OCI-LY7 (cell line): ENCODE measurements around the gene PTPRJ. TPM values are rescaled to one million over a fixed set of nuclear protein-coding genes. Genes with fewer than 3 reads are reported as not detected.

Experiments
- BruUV-seq: library from RNA; stranded (reverse); fragments of 400-500 nt; replicated peaks from 2 replicates; lab custom pipeline; 2021; lab: Mats Ljungman, UMichigan
- CTCF ChIA-PET: fragments of 300-600 bp; sonication (Branson Sonifier 250); formaldehyde crosslinking; loops from one replicate; lab custom pipeline; 2022; ENCODE audit warnings: antibody characterized with exemption; ENCODE audit not compliant: unreplicated experiment; lab: Charles Lee
- POLR2A ChIA-PET: fragments of 300-600 bp; sonication (Branson Sonifier 250); formaldehyde crosslinking; loops from one replicate; lab custom pipeline; 2022; ENCODE audit warnings: antibody characterized with exemption; lab: Charles Lee
- DNase-seq: peaks from one replicate; pipeline ENCODE4 v3.0.0-alpha.2; 2015; ENCODE audit warnings: low spot score
- H2AFZ ChIP-seq: fragments of 200-600 bp; sonication (generic), shearing (Covaris generic); 2 replicates; pipeline ENCODE4 v1.6.1; 2014; ENCODE audit warnings: mild to moderate bottlenecking, antibody characterized with exemption, low read length, moderate library complexity
- H3K27ac ChIP-seq: fragments of 200-600 bp; sonication (generic); 2 replicates; pipeline ENCODE4 v1.5.1; 2014; ENCODE audit warnings: mixed run types, low read depth, mild to moderate bottlenecking, moderate library complexity, low read length, inconsistent platforms; ENCODE audit not compliant: poor library complexity, severe bottlenecking
- H3K36me3 ChIP-seq: fragments of 200-600 bp; sonication (generic); 2 replicates; pipeline ENCODE4 v1.6.1; 2014; ENCODE audit warnings: mild to moderate bottlenecking, antibody characterized with exemption, low read length, moderate library complexity, mixed read lengths; ENCODE audit not compliant: insufficient read depth
- H3K4me1 ChIP-seq: fragments of 200-600 bp; sonication (generic); 2 replicates; pipeline ENCODE4 v1.5.1; 2014; ENCODE audit warnings: mild to moderate bottlenecking, low read length; ENCODE audit not compliant: insufficient read depth, poor library complexity, severe bottlenecking
- H3K4me2 ChIP-seq: fragments of 200-600 bp; sonication (generic); 2 replicates; pipeline ENCODE4 v1.6.1; 2014; ENCODE audit warnings: mild to moderate bottlenecking, low read length
- H3K4me3 ChIP-seq: fragments of 200-600 bp; sonication (generic); 2 replicates; pipeline ENCODE4 v1.5.1; 2014; ENCODE audit warnings: mild to moderate bottlenecking, low read depth, low read length; ENCODE audit not compliant: poor library complexity, severe bottlenecking
- H3K79me2 ChIP-seq: fragments of 200-600 bp; sonication (generic); 2 replicates; pipeline ENCODE4 v1.6.1; 2016; ENCODE audit warnings: low read depth, mild to moderate bottlenecking, low read length, moderate library complexity, mixed read lengths; ENCODE audit not compliant: insufficient read depth
- H3K9me2 ChIP-seq: fragments of 200-600 bp; sonication (generic); 2 replicates; pipeline ENCODE4 v1.6.1; 2016; ENCODE audit warnings: mild to moderate bottlenecking, low read length, mixed read lengths; ENCODE audit not compliant: insufficient read depth
- H3K9me3 ChIP-seq: fragments of 200-600 bp; sonication (generic); 2 replicates; pipeline ENCODE4 v1.6.1; 2014; ENCODE audit warnings: mild to moderate bottlenecking, mixed run types, low read length, mixed read lengths
- H4K20me1 ChIP-seq: fragments of 200-600 bp; sonication (generic); 2 replicates; pipeline ENCODE4 v1.6.1; 2014; ENCODE audit warnings: mild to moderate bottlenecking, antibody characterized with exemption, low read length, moderate library complexity, mixed read lengths; ENCODE audit not compliant: insufficient read depth
- CTCF ChIP-seq: fragments of 200-600 bp; sonication (generic); conservative IDR thresholded peaks from 2 replicates; pipeline ENCODE4 v1.5.1; 2014; ENCODE audit warnings: mild to moderate bottlenecking, antibody characterized with exemption, low read length, moderate library complexity, mixed read lengths
- EZH2phosphoT487 ChIP-seq: fragments of 200-600 bp; sonication (generic); IDR thresholded peaks from 2 replicates; pipeline ENCODE4 v1.6.1; 2018; ENCODE audit warnings: low read depth, borderline replicate concordance, mild to moderate bottlenecking, mixed run types, antibody characterized with exemption, low read length, moderate library complexity, mixed read lengths
- intact Hi-C: fragments of 100-400 bp; cut with micrococcal nuclease; formaldehyde crosslinking; loops from one replicate; pipeline ENCODE4 v1.10.0; 2022; ENCODE audit not compliant: unreplicated experiment
- total RNA-seq, 2 experiments: library from RNA; depleted of rRNA in 1 of 2; stranded (reverse); fragments of >200 nt in 1 of 2; shearing (Covaris generic) in 1 of 2; gene quantifications; 2 replicates each; pipeline ENCODE4 v1.2.3, GENCODE V29; 2014 to 2022

The PTPRJ gene
- total RNA-seq, 2 experiments from 2014 or later = 5.4 to 28.3 TPM

GRCh38 chr11:48141475-48142122 lies 161.2 kb downstream of the PTPRJ start:
- Histone ChIP-seq H3K4me2 (no peak overlapping the region), H2AFZ (no peak overlapping the region), H3K4me1 (no peaks in the 10 kb centered on the region), H3K9me3 (no peaks in the 10 kb centered on the region), H3K9me2 (no peaks in the 10 kb centered on the region), H3K36me3 (peaks cover 53% of the 10 kb centered on the region), H3K79me2 (no peaks in the 10 kb centered on the region), H3K27ac (no peak overlapping the region), H3K4me3 (no peak overlapping the region), H4K20me1 (no peaks in the 10 kb centered on the region)
- no peak for TF ChIP-seq CTCF
- TF ChIP-seq EZH2phosphoT487 = no peak
- intact Hi-C loops = no loop called here
- no peak for DNase-seq
- CTCF ChIA-PET = no interaction called here
- POLR2A ChIA-PET = interaction anchor here (0.6 to 0.7 kb wide), 3 partner anchors 33 to 855 kb away, joined by 3 to 4 read pairs (median 3); no protein-coding TSS in a partner anchor
- BruUV-seq = no TSS peak

GRCh38 chr11:48142889-48143288 lies 162.5 kb downstream of the PTPRJ start:
- Histone ChIP-seq H3K27ac (no peak overlapping the region), H4K20me1 (no peaks in the 10 kb centered on the region), H3K4me1 (no peaks in the 10 kb centered on the region), H3K36me3 (peaks cover 58% of the 10 kb centered on the region), H3K4me2 (no peak overlapping the region), H3K79me2 (no peaks in the 10 kb centered on the region), H2AFZ (no peak overlapping the region), H3K4me3 (no peak overlapping the region), H3K9me3 (no peaks in the 10 kb centered on the region), H3K9me2 (no peaks in the 10 kb centered on the region)
- intact Hi-C loops = no loop called here
- CTCF ChIA-PET = no interaction called here
- no TSS peak for BruUV-seq
- POLR2A ChIA-PET = no interaction called here
- DNase-seq = no peak
- TF ChIP-seq CTCF (no peak), EZH2phosphoT487 (no peak)

GRCh38 chr11:48148749-48149148 lies 168.4 kb downstream of the PTPRJ start:
- Histone ChIP-seq H3K79me2 (no peaks in the 10 kb centered on the region), H3K9me2 (no peaks in the 10 kb centered on the region), H3K4me2 (no peak overlapping the region), H2AFZ (no peak overlapping the region), H4K20me1 (no peaks in the 10 kb centered on the region), H3K9me3 (peaks cover 10% of the 10 kb centered on the region), H3K36me3 (peaks cover 73% of the 10 kb centered on the region), H3K4me1 (no peaks in the 10 kb centered on the region), H3K4me3 (no peak overlapping the region), H3K27ac (no peak overlapping the region)
- CTCF ChIA-PET = no interaction called here
- no TSS peak for BruUV-seq
- TF ChIP-seq EZH2phosphoT487 (no peak), CTCF (no peak)
- DNase-seq = no peak
- intact Hi-C loops = no loop called here
- POLR2A ChIA-PET = interaction anchor here (0.6 kb wide), 1 partner anchor 212 kb away, joined by 8 read pairs; no protein-coding TSS in a partner anchor
